CD4-positive, CD25-positive, alpha-beta regulatory T cell (primary cell): ENCODE measurements around the gene OR2A25. TPM values are rescaled to one million over a fixed set of nuclear protein-coding genes. Genes with fewer than 3 reads are reported as not detected.

Experiments
- ATAC-seq, 2 donors: fragments of 150-1000 bp; cut with Tn5 transposase; one replicate each; pipeline ENCODE4 v1.10.0; 2021; ENCODE audit warnings: low read depth in 2 of 2, moderate number of reproducible peaks in 2 of 2, moderate library complexity in 1 of 2
- DNase-seq, 3 donors: peaks; one replicate each; pipeline versions ENCODE4 v3.0.0 to v3.0.0-alpha.2; 2012 to 2022; ENCODE audit warnings: mixed read lengths in 1 of 3
- H3K27ac ChIP-seq: one replicate; pipeline ENCODE4 v1.7.0; 2013; ENCODE audit warnings: mild to moderate bottlenecking, low read length; ENCODE audit not compliant: insufficient read depth, poor library complexity, severe bottlenecking
- H3K27me3 ChIP-seq: one replicate; pipeline ENCODE4 v1.7.0; 2013; ENCODE audit warnings: low read length; ENCODE audit not compliant: control insufficient read depth, insufficient read depth
- H3K36me3 ChIP-seq: one replicate; pipeline ENCODE4 v1.7.0; 2013; ENCODE audit warnings: mild to moderate bottlenecking, low read length, moderate library complexity; ENCODE audit not compliant: control insufficient read depth, insufficient read depth
- H3K4me1 ChIP-seq: 2 replicates; pipeline ENCODE4 v1.7.0; 2013; ENCODE audit warnings: mild to moderate bottlenecking, low read length; ENCODE audit not compliant: insufficient read depth, control insufficient read depth, poor library complexity, severe bottlenecking
- H3K4me3 ChIP-seq: one replicate; pipeline ENCODE4 v1.7.0; 2013; ENCODE audit warnings: low read depth, mild to moderate bottlenecking, low read length, moderate library complexity
- H3K9me3 ChIP-seq, 2 experiments: 1 replicate in 1 of 2; 2 replicates in 1 of 2; pipeline ENCODE4 v1.7.0; 2013; ENCODE audit warnings: low read length in 2 of 2, mild to moderate bottlenecking in 1 of 2, moderate library complexity in 1 of 2; ENCODE audit not compliant: control insufficient read depth in 2 of 2
- H3K27ac Mint-ChIP-seq, 3 donors: one replicate each; pipeline ENCODE4 v1.8.0; 2020 to 2022; ENCODE audit warnings: mild to moderate bottlenecking in 3 of 3, mixed read lengths in 3 of 3, moderate library complexity in 2 of 3
- H3K27me3 Mint-ChIP-seq: one replicate; pipeline ENCODE4 v1.8.0; 2022; ENCODE audit warnings: mild to moderate bottlenecking, mixed read lengths
- H3K36me3 Mint-ChIP-seq: one replicate; pipeline ENCODE4 v1.8.0; 2020; ENCODE audit warnings: mixed read lengths
- H3K4me1 Mint-ChIP-seq, 4 donors: one replicate each; pipeline ENCODE4 v1.8.0; 2020 to 2022; ENCODE audit warnings: mixed read lengths in 4 of 4, mild to moderate bottlenecking in 1 of 4
- H3K4me3 Mint-ChIP-seq, 4 donors: one replicate each; pipeline ENCODE4 v1.8.0; 2020 to 2022; ENCODE audit warnings: mild to moderate bottlenecking in 4 of 4, mixed read lengths in 4 of 4, moderate library complexity in 3 of 4
- H3K9me3 Mint-ChIP-seq, 7 donors: one replicate each; pipeline ENCODE4 v1.8.0; 2020 to 2022; ENCODE audit warnings: mixed read lengths in 7 of 7, mild to moderate bottlenecking in 3 of 7, moderate library complexity in 2 of 7
- polyA plus RNA-seq, 4 donors: library from polyadenylated mRNA; unstranded; fragments of 300-500 nt; fragmentation: Illumina TruSeq; gene quantifications; one replicate each; pipeline ENCODE4 v1.2.3, GENCODE V29; 2021
- total RNA-seq: library from RNA; stranded (reverse); gene quantifications from one replicate; pipeline ENCODE4 v1.2.3, GENCODE V29; 2022

The OR2A25 gene
- not detected for total RNA-seq
- polyA plus RNA-seq: not detected

- Mint-ChIP-seq H3K4me3 (no peak within 1 kb of the TSS), H3K27ac (no peak within 1 kb of the TSS), H3K4me1 (no peaks in the 10 kb centered on the region), H3K27me3 (peaks cover 15% of the 10 kb centered on the region), H3K9me3 (no peaks in the 10 kb centered on the region), H3K36me3 (no peaks in the 10 kb centered on the region)
- DNase-seq: no peak
- Histone ChIP-seq H3K36me3 (no peaks in the 10 kb centered on the region), H3K4me1 (no peaks in the 10 kb centered on the region), H3K27ac (no peak within 1 kb of the TSS), H3K9me3 (no peaks in the 10 kb centered on the region), H3K27me3 (no peaks in the 10 kb centered on the region), H3K4me3 (no peak within 1 kb of the TSS)
- no peak for ATAC-seq
Measured at GRCh38 chr7:144069511-144069910, at the start of gene OR2A25. Gene OR2A25, plus strand, starts transcription at chr7:144069811. Its CDS starts 4,409 bp downstream, at chr7:144074220.

GRCh38 chr7:144020340-144020739 is 49.3 kb upstream of the OR2A25 start:
- Histone ChIP-seq H3K27ac (no peak overlapping the region), H3K4me1 (no peaks in the 10 kb centered on the region), H3K9me3 (no peaks in the 10 kb centered on the region), H3K4me3 (no peak overlapping the region), H3K27me3 (peaks cover 1% of the 10 kb centered on the region), H3K36me3 (no peaks in the 10 kb centered on the region)
- H3K4me1 Mint-ChIP-seq: no peaks in the 10 kb centered on the region
- no peak overlapping the region for H3K27ac Mint-ChIP-seq
- no peak for ATAC-seq
- H3K9me3 Mint-ChIP-seq: peaks cover 0 to 2% (median 0%) of the 10 kb centered on the region in 7 donors
- H3K36me3 Mint-ChIP-seq: no peaks in the 10 kb centered on the region
- peaks cover 4% of the 10 kb centered on the region for H3K27me3 Mint-ChIP-seq
- no peak for DNase-seq
- no peak overlapping the region for H3K4me3 Mint-ChIP-seq

- ATAC-seq (no peak), DNase-seq (no peak)
- H3K27ac Mint-ChIP-seq: no peak overlapping the region
- no peak overlapping the region for H3K27ac ChIP-seq
- H3K9me3 Mint-ChIP-seq: peaks cover 0 to 2% (median 0%) of the 10 kb centered on the region in 7 donors
- H3K4me1 ChIP-seq: no peaks in the 10 kb centered on the region
- H3K9me3 ChIP-seq: no peaks in the 10 kb centered on the region
- peaks cover 8% of the 10 kb centered on the region for H3K27me3 Mint-ChIP-seq
- H3K4me3 Mint-ChIP-seq: no peak overlapping the region
- no peaks in the 10 kb centered on the region for H3K4me1 Mint-ChIP-seq
- H3K36me3 Mint-ChIP-seq: no peaks in the 10 kb centered on the region
- peaks cover 1% of the 10 kb centered on the region for H3K27me3 ChIP-seq
- no peaks in the 10 kb centered on the region for H3K36me3 ChIP-seq
- no peak overlapping the region for H3K4me3 ChIP-seq
Measured at GRCh38 chr7:144022169-144022568, 47.4 kb upstream of the OR2A25 start.

GRCh38 chr7:144023171-144023827 is 46.3 kb upstream of the OR2A25 start:
- H3K9me3 ChIP-seq: no peaks in the 10 kb centered on the region
- H3K4me1 Mint-ChIP-seq: no peaks in the 10 kb centered on the region
- ATAC-seq (no peak), DNase-seq (no peak)
- H3K27ac ChIP-seq: no peak overlapping the region
- H3K36me3 ChIP-seq: no peaks in the 10 kb centered on the region
- no peak overlapping the region for H3K4me3 Mint-ChIP-seq
- H3K4me1 ChIP-seq: no peaks in the 10 kb centered on the region
- no peak overlapping the region for H3K4me3 ChIP-seq
- peaks cover 8% of the 10 kb centered on the region for H3K27me3 Mint-ChIP-seq
- peaks cover 0 to 2% (median 0%) of the 10 kb centered on the region in 7 donors for H3K9me3 Mint-ChIP-seq
- H3K27me3 ChIP-seq: peaks cover 1% of the 10 kb centered on the region
- H3K36me3 Mint-ChIP-seq: no peaks in the 10 kb centered on the region
- H3K27ac Mint-ChIP-seq: no peak overlapping the region

- Mint-ChIP-seq H3K9me3 (no peaks in the 10 kb centered on the region), H3K36me3 (no peaks in the 10 kb centered on the region), H3K27me3 (peaks cover 8% of the 10 kb centered on the region), H3K27ac (no peak overlapping the region), H3K4me1 (no peaks in the 10 kb centered on the region), H3K4me3 (no peak overlapping the region)
- Histone ChIP-seq H3K9me3 (no peaks in the 10 kb centered on the region), H3K36me3 (no peaks in the 10 kb centered on the region), H3K4me3 (no peak overlapping the region), H3K27ac (no peak overlapping the region), H3K4me1 (no peaks in the 10 kb centered on the region), H3K27me3 (peaks cover 1% of the 10 kb centered on the region)
- DNase-seq: no peak
- ATAC-seq: no peak
Measured at GRCh38 chr7:144024213-144024612, 45.4 kb upstream of the OR2A25 start.

GRCh38 chr7:144026203-144026883 is 43.3 kb upstream of the OR2A25 start:
- H3K36me3 Mint-ChIP-seq: no peaks in the 10 kb centered on the region
- H3K4me3 Mint-ChIP-seq: no peak overlapping the region
- no peaks in the 10 kb centered on the region for H3K9me3 ChIP-seq
- no peak overlapping the region for H3K4me3 ChIP-seq
- no peaks in the 10 kb centered on the region for H3K4me1 ChIP-seq
- no peaks in the 10 kb centered on the region for H3K9me3 Mint-ChIP-seq
- no peaks in the 10 kb centered on the region for H3K36me3 ChIP-seq
- ATAC-seq (no peak), DNase-seq (no peak)
- no peak overlapping the region for H3K27ac ChIP-seq
- no peaks in the 10 kb centered on the region for H3K4me1 Mint-ChIP-seq
- H3K27ac Mint-ChIP-seq: no peak overlapping the region
- H3K27me3 ChIP-seq: no peaks in the 10 kb centered on the region
- peaks cover 8% of the 10 kb centered on the region for H3K27me3 Mint-ChIP-seq

- no peaks in the 10 kb centered on the region for H3K4me1 ChIP-seq
- Mint-ChIP-seq H3K4me1 (no peaks in the 10 kb centered on the region), H3K27me3 (peaks cover 4% of the 10 kb centered on the region), H3K36me3 (no peaks in the 10 kb centered on the region), H3K4me3 (no peak overlapping the region), H3K27ac (no peak overlapping the region), H3K9me3 (no peaks in the 10 kb centered on the region)
- H3K36me3 ChIP-seq: no peaks in the 10 kb centered on the region
- DNase-seq (no peak), ATAC-seq (no peak)
- H3K27me3 ChIP-seq: no peaks in the 10 kb centered on the region
- no peak overlapping the region for H3K4me3 ChIP-seq
- H3K9me3 ChIP-seq: no peaks in the 10 kb centered on the region
- no peak overlapping the region for H3K27ac ChIP-seq
Measured at GRCh38 chr7:144027070-144027469, 42.5 kb upstream of the OR2A25 start.

- no peaks in the 10 kb centered on the region for H3K36me3 Mint-ChIP-seq
- peaks cover 4% of the 10 kb centered on the region for H3K27me3 Mint-ChIP-seq
- no peak overlapping the region for H3K4me3 ChIP-seq
- no peaks in the 10 kb centered on the region for H3K27me3 ChIP-seq
- H3K27ac ChIP-seq: no peak overlapping the region
- H3K4me1 ChIP-seq: no peaks in the 10 kb centered on the region
- ATAC-seq (no peak), DNase-seq (no peak)
- H3K27ac Mint-ChIP-seq: no peak overlapping the region
- no peaks in the 10 kb centered on the region for H3K9me3 ChIP-seq
- H3K9me3 Mint-ChIP-seq: no peaks in the 10 kb centered on the region
- no peaks in the 10 kb centered on the region for H3K36me3 ChIP-seq
- H3K4me3 Mint-ChIP-seq: no peak overlapping the region
- H3K4me1 Mint-ChIP-seq: no peaks in the 10 kb centered on the region
Measured at GRCh38 chr7:144027974-144028373, 41.6 kb upstream of the OR2A25 start.
